Astrocyte (in vitro differentiated cells and primary cell): ENCODE measurements around the gene GNE.

Experiments
- CTCF ChIP-seq: IDR thresholded peaks from 2 replicates; pipeline ENCODE4 v1.5.1; 2011; ENCODE audit warnings: low read depth, mild to moderate bottlenecking, inconsistent platforms, low read length, moderate library complexity; ENCODE audit not compliant: insufficient read depth
- EZH2 ChIP-seq: IDR thresholded peaks from 2 replicates; pipeline ENCODE4 v1.6.1; 2012; ENCODE audit warnings: mild to moderate bottlenecking, low read length, inconsistent platforms; ENCODE audit not compliant: insufficient read depth

DNA sequence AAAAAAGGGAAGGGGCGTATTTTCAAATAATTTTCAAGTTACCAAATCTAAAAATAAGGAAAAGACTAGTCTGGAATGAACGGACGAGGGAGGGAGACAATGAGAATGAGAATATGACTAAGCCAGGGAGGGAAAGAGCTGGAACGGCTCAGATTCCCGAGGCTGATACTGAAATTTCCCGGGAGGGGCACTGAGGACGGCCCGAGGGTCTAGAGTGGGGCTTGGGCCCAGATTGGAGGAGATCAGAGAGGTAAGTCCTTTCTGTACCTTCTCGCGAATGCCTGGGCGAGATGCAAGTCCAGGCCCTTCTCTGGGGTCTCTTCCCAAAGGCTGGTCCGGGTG lies 92.5 kb downstream of the GNE start:
- TF ChIP-seq EZH2, result no peak
- TF ChIP-seq CTCF, result no peak
